ENCODE data around the gene ZNF746.

GRCh38 chr7:149501651-149502050 is 4.0 kb upstream of the ZNF746 start:
- TF ChIP-seq POLR2AphosphoS5 (IDR thresholded peaks at IDR 0.05; ENCODE audit: insufficient read depth in 1 of 2, low read depth in 1 of 2): no peak
- TF ChIP-seq CTCF (IDR thresholded peaks at IDR 0.05): no peak
- no peak for TF ChIP-seq POLR2A (IDR thresholded peaks at IDR 0.05)
